Mucosa of descending colon (tissue), 3 donors: ENCODE data around the gene ATP2C2. TPM values are rescaled to one million over a fixed set of nuclear protein-coding genes. Genes with fewer than 3 reads are reported as not detected.

Experiments
- ATAC-seq: fragments of 200-7000 bp; cut with Tn5 transposase; one replicate; pipeline ENCODE4 v1.9.1; 2020; ENCODE audit warnings: mild to moderate bottlenecking, moderate library complexity
- DNase-seq, 3 donors: peaks; one replicate each; pipeline ENCODE4 v3.0.0-alpha.2; 2020
- H3K36me3 ChIP-seq: fragments of 200-600 bp; one replicate; pipeline ENCODE4 v1.8.0; 2021; ENCODE audit warnings: low read depth, mild to moderate bottlenecking
- H3K4me1 ChIP-seq: fragments of 200-600 bp; one replicate; pipeline ENCODE4 v1.8.0; 2021; ENCODE audit warnings: low read depth, mild to moderate bottlenecking
- H3K4me3 ChIP-seq: fragments of 200-600 bp; one replicate; pipeline ENCODE4 v1.8.0; 2021; ENCODE audit warnings: mild to moderate bottlenecking
- H3K9me3 ChIP-seq: fragments of 200-600 bp; one replicate; pipeline ENCODE4 v1.8.0; 2021; ENCODE audit warnings: mild to moderate bottlenecking
- CTCF ChIP-seq: fragments of 200-600 bp; IDR thresholded peaks from one replicate; pipeline ENCODE4 v1.8.0; 2022; ENCODE audit warnings: antibody characterized with exemption, mild to moderate bottlenecking
- intact Hi-C, 2 donors: fragments of 100-400 bp; cut with DNase I in 1 of 2; cut with micrococcal nuclease in 1 of 2; formaldehyde crosslinking; loops; one replicate each; pipeline versions ENCODE4 v1.11.0 to v1.11.1; 2022; cut with DNase I, micrococcal nuclease
- total RNA-seq, 3 donors: library from RNA; stranded (reverse); fragmentation: NEBNext Ultra II Directional in 2 of 3; extraction: Animal tissue kit (Norgen Biotek cat#: 25700) in 2 of 3; gene quantifications; one replicate each; pipeline versions ENCODE4 v1.2.1 to v1.2.4, GENCODE V29; 2021 to 2023
- donor health status: DM: no; HTN: no; CAD: no; lungs with moderate emphysema.
- donor health status: DM: no; HTN: no; CAD: no.
- donor health status: DM: no; HTN: yes; CAD: no.

The ATP2C2 gene
- total RNA-seq, 3 donors from 2014 or later = 98.8 to 322 (median 159) TPM

DNA sequence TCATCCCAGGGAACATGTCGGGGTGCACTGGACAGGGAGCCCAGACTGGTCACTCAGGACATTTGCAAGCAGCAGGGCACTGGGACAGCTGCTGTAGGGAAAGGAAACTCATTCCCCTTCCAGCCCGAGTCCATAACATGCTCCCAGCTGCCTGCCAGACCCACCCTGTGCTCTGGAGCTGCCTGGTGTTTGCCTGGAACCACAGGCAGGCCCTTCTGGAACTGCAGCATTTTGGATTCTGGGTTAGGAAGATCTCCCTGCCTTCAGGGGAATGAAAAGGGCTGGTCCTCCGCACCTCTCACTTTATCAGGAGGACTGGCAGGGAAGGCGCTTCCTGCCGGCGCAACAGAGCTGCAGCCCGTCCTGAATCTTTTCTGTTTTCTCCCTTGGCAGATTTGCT is 94.9 kb downstream of the ATP2C2 start:
- no peak overlapping the region for H3K4me3 ChIP-seq
- peaks cover 14% of the 10 kb centered on the region for H3K9me3 ChIP-seq
- peak in 1 of 3 donors; percentile 14 for DNase-seq
- ATAC-seq = no peak
- no peaks in the 10 kb centered on the region for H3K4me1 ChIP-seq
- intact Hi-C loops = no loop called here
- H3K36me3 ChIP-seq = no peaks in the 10 kb centered on the region
- no peak for TF ChIP-seq CTCF

DNA sequence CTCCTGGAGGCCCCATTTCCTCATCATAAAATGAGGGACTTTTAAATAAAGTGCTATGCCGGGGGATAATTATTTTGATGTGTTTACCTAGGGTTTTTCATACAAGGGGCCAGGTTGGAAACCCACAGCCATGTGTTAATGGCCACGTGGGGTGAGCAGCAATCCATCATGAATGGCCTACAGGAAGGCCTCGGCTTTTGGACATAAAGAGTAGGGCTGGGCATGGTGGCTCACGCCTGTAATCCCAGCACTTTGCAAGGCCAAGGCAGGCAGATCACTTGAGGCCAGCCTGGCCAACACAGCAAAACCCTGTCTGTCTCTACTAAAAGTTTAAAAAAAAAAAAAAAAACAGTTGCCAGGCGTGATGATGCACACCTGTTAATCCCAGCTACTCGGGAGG is 95.8 kb downstream of the ATP2C2 start:
- no peak for TF ChIP-seq CTCF
- no peak for ATAC-seq
- no peaks in the 10 kb centered on the region for H3K4me1 ChIP-seq
- no peak for DNase-seq
- intact Hi-C loops = no loop called here
- no peaks in the 10 kb centered on the region for H3K36me3 ChIP-seq
- H3K4me3 ChIP-seq = no peak overlapping the region
- peaks cover 14% of the 10 kb centered on the region for H3K9me3 ChIP-seq

DNA sequence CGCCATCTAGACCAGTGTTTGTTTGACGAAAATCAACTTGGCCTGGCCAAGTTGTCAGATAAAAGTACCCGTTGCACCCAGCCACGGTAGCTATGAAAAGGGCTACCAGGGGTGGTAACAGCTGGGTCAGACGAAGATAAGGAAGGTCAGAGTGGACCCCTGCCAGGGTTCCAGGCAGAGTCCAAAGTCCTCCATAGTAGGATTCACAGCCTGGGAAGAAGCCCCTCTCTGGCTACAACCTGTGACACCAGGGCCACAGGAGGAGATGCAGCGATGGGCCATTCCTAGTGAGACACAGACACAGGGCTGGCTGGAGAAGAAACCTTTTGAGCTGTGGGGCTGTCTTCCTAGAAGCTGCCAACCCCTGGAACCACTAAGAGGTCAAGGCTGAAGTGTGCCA is 96.8 kb downstream of the ATP2C2 start:
- DNase-seq (peak in 1 of 3 donors; percentile 20), ATAC-seq (no peak)
- intact Hi-C loops = no loop called here
- no peak for TF ChIP-seq CTCF
- Histone ChIP-seq H3K4me1 (no peaks in the 10 kb centered on the region), H3K4me3 (no peak overlapping the region), H3K36me3 (no peaks in the 10 kb centered on the region), H3K9me3 (peaks cover 14% of the 10 kb centered on the region)

DNA sequence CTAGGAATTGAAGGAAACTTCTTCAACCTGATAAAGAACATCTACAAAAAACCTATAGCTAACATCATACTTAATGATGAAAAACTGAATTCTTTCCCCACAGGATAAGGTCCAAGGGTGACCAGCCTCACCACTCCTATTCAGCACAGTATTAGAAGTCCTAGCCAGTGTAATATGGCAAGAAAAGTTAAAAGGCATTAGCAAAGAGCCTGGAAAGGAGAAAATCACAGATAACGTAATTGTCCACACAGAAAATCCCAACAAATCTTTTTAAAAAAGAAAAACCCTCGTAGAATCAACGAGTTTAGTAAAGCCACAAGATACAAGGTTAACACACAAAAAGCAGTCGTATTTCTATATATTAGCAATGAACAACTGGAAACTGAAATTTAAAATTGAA is 98.4 kb downstream of the ATP2C2 start:
- H3K4me1 ChIP-seq = no peaks in the 10 kb centered on the region
- H3K4me3 ChIP-seq = no peak overlapping the region
- intact Hi-C loops = no loop called here
- no peak for TF ChIP-seq CTCF
- DNase-seq (no peak), ATAC-seq (no peak)
- no peaks in the 10 kb centered on the region for H3K36me3 ChIP-seq
- H3K9me3 ChIP-seq = peaks cover 14% of the 10 kb centered on the region

GRCh38 chr16:84467256-84467655 is 98.9 kb downstream of the ATP2C2 start:
- ATAC-seq (no peak), DNase-seq (no peak)
- peaks cover 14% of the 10 kb centered on the region for H3K9me3 ChIP-seq
- H3K4me3 ChIP-seq = no peak overlapping the region
- no peaks in the 10 kb centered on the region for H3K36me3 ChIP-seq
- intact Hi-C loops = no loop called here
- no peaks in the 10 kb centered on the region for H3K4me1 ChIP-seq
- no peak for TF ChIP-seq CTCF

- ATAC-seq = no peak
- TF ChIP-seq CTCF = no peak
- intact Hi-C loops = no loop called here
- Histone ChIP-seq H3K4me1 (no peaks in the 10 kb centered on the region), H3K9me3 (peaks cover 14% of the 10 kb centered on the region), H3K4me3 (no peak overlapping the region), H3K36me3 (no peaks in the 10 kb centered on the region)
- DNase-seq = no peak
Observed at GRCh38 chr16:84467709-84468108, 99.4 kb downstream of the ATP2C2 start.
